NT2/D1 (cell line): ENCODE results near the gene ARHGEF40.

Experiments
- DNase-seq: peaks from one replicate; pipeline ENCODE4 v3.0.0-alpha.2; 2011; ENCODE audit warnings: low read depth, low spot score
- H3K27me3 ChIP-seq: 2 replicates; pipeline ENCODE4 v1.6.0; 2011; ENCODE audit warnings: mild to moderate bottlenecking; ENCODE audit not compliant: insufficient read length, insufficient read depth
- H3K36me3 ChIP-seq: 2 replicates; pipeline ENCODE4 v1.6.1; 2011; ENCODE audit warnings: mild to moderate bottlenecking, low read length, mixed read lengths; ENCODE audit not compliant: insufficient read depth, insufficient read length
- H3K4me1 ChIP-seq: 2 replicates; pipeline ENCODE4 v1.5.1; 2011; ENCODE audit not compliant: insufficient read depth, insufficient read length
- H3K4me3 ChIP-seq: 2 replicates; pipeline ENCODE4 v1.5.1; 2011; ENCODE audit warnings: low read depth; ENCODE audit not compliant: insufficient read length
- H3K9ac ChIP-seq: 2 replicates; pipeline ENCODE4 v1.6.0; 2011; ENCODE audit warnings: low read depth; ENCODE audit not compliant: insufficient read length
- H3K9me3 ChIP-seq: 2 replicates; pipeline ENCODE4 v1.5.1; 2011; ENCODE audit warnings: mild to moderate bottlenecking, low read length; ENCODE audit not compliant: insufficient read depth
- SUZ12 ChIP-seq: IDR thresholded peaks from 2 replicates; pipeline ENCODE4 v1.6.1; 2011; ENCODE audit not compliant: insufficient read length, insufficient read depth; ENCODE audit errors: extremely low read depth
- YY1 ChIP-seq: IDR thresholded peaks from 2 replicates; pipeline ENCODE4 v1.6.1; 2011; ENCODE audit not compliant: insufficient read length, insufficient read depth
- ZNF274 ChIP-seq: IDR thresholded peaks from 2 replicates; pipeline ENCODE4 v1.6.1; 2011; ENCODE audit warnings: mild to moderate bottlenecking, low read depth, low read length

ARHGEF40 gene

DNA sequence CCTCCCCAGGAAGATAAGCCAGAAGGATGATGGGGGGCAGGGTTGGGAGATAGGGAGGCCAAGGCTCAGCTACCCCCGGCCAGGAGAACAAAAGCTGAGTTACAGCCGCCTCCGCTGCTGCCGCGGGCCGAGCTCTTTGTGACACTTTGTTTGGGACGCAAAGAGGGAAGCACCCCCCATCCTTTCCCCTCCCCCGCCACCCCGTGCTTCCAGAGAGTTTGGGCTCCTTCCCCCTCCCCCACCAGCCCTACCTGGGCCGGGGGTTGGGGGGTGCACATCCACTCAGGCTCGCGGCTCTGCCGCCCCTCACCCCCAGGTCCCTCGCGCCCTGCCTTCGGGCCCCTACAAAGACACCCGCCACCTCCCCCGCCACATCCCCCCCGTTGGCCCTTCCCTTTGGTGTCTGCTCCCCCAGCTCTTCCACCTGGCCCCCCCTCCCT is 27.6 kb downstream of the ARHGEF40 start:
- Histone ChIP-seq H3K9ac (peak overlapping the region; percentile 67), H3K4me1 (peaks cover 18% of the 10 kb centered on the region), H3K4me3 (peak overlapping the region; percentile 27), H3K36me3 (peaks cover 10% of the 10 kb centered on the region), H3K9me3 (no peaks in the 10 kb centered on the region), H3K27me3 (no peaks in the 10 kb centered on the region)
- DNase-seq = no peak
- TF ChIP-seq YY1 (no peak), SUZ12 (no peak), ZNF274 (no peak)

DNA sequence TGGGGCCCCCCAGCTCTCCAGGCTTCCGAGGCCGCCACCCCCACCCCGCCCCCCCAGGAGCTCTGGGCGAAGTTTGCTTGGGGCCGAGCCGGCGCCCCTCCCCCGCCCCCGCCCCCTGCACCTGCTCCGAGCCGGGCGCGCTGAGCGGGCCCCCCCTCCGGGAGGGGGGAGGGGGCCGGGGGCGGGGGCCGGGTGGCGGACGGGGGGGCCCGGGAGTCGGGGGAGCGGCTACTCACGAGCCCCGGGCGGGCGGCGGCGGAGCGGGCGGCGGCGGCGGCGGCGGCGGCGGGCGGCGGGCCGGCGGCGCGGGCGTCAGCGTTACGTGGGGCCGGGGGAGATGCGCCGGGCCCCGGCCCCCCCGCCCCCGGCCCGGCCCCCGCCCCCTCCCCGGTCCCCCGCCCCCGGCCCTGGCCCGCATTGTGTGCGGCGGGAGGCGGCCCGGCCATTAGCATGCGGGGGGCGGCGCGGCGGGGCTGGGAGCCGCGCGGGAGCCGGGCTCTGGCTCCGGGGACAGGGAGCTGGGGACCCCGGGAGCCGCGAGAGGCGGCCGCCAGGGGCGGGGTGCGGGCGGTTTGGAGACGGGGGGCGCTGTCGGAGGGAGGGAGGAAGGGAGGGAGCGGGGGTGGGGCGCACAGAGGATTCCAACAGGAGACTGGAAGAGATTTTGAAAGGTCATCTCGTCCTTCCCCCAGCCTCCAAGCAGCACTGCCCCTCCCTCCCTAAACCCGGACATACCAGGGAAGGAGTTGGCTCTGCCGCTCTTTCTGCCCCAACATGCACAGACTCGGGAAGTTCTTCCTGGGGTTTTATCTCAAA is 28.2 kb downstream of the ARHGEF40 start, which contains the start of gene ZNF219:
Gene ZNF219, minus strand, starts transcription at position 580 of the 816 bp plus-strand sequence. CDS start 5,064 bp downstream, outside the sequence.
- DNase-seq = no peak
- H3K27me3 ChIP-seq = no peaks in the 10 kb centered on the region
- H3K9me3 ChIP-seq = no peaks in the 10 kb centered on the region
- no peak for TF ChIP-seq YY1
- no peak for TF ChIP-seq ZNF274
- TF ChIP-seq SUZ12 = no peak
- peak within 1 kb of the TSS; percentile 46 for H3K4me3 ChIP-seq
- H3K36me3 ChIP-seq = peaks cover 4% of the 10 kb centered on the region
- H3K9ac ChIP-seq = peak within 1 kb of the TSS; percentile 67
- H3K4me1 ChIP-seq = peaks cover 12% of the 10 kb centered on the region

DNA sequence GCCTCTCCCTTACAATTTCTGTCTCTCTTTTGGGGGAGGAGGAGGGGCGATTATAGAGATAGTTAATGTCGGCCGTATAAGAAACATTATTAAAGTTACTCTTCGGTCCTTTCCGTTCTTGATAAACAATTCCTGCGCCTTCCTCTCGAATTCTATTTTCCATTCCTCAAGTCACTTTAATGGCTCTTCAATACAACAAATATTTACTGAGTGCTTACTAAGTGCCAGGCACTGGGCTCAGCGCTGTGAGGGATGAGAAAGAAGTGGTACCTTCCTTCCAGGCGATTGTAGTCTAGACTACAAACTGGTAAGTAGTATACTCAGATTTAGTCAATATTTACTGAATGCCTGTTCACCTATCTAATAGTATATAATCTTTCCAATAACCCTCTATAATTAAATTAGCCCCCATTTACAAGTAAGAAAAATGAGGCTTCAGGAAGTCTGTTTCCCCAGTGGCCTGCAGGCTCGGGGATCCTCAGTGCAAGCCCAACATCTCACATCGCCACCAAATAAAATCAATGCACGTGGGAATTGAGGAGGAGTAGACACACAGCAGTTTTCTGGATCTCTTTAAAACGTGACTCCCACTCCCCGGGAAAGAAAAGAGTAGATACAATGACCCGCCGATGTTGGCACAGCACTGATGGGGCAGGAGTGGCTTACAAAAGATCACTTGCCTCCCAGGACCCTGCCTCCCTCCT is 28.9 kb downstream of the ARHGEF40 start:
- Histone ChIP-seq H3K27me3 (no peaks in the 10 kb centered on the region), H3K9me3 (no peaks in the 10 kb centered on the region), H3K9ac (peak overlapping the region; percentile 54), H3K4me1 (peaks cover 10% of the 10 kb centered on the region), H3K36me3 (peaks cover 2% of the 10 kb centered on the region), H3K4me3 (peak overlapping the region; percentile 46)
- no peak for DNase-seq
- no peak for TF ChIP-seq YY1
- no peak for TF ChIP-seq ZNF274
- TF ChIP-seq SUZ12 = no peak

DNA sequence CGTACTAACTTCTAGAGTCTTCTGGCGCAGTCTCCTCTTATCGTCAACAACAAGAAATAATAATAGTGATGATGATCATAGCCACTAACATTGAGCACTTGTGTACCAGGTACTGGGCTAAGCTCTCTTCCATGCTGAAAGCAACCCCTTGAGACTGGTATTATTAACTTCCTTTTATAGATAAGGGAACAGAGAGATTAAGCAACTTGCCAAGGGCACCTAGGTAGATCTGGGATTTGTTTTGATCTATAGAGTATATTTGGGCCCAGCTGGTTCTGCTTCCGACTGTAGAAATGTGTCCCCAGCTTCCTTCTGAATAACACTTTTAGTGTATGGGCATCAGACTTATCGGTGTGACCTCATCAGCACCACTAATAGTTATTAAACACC is 29.5 kb downstream of the ARHGEF40 start:
- Histone ChIP-seq H3K27me3 (no peaks in the 10 kb centered on the region), H3K36me3 (peaks cover 2% of the 10 kb centered on the region), H3K9ac (peak overlapping the region; percentile 54), H3K4me3 (no peak overlapping the region), H3K9me3 (no peaks in the 10 kb centered on the region), H3K4me1 (peaks cover 10% of the 10 kb centered on the region)
- no peak for DNase-seq
- TF ChIP-seq SUZ12 (no peak), ZNF274 (no peak), YY1 (no peak)

DNA sequence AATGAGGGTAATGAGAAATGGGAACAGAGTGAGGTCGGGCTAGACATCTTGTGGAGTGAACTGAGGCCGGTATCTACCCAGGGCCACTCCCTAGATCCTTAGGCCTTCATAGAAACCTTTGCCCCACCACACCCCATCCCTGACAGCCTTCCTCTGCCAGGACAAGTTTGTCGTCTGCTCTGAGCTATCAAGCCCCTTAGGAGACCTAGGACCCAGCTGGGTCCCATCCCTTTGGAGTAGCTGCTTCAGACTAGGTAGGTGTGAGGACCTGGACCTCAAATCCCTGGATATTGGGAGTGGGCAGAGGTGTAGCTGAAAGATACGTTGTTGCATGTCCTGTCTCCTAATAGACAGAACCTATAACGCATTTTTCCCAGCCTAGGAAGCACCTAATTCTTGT is 30.8 kb downstream of the ARHGEF40 start, which contains the start of gene TMEM253:
Gene TMEM253, plus strand, starts transcription at position 136 of the 400 bp plus-strand sequence. CDS start 278 bp downstream, outside the sequence.
- Histone ChIP-seq H3K36me3 (peaks cover 2% of the 10 kb centered on the region), H3K9me3 (no peaks in the 10 kb centered on the region), H3K4me1 (peaks cover 10% of the 10 kb centered on the region), H3K27me3 (no peaks in the 10 kb centered on the region), H3K9ac (no peak within 1 kb of the TSS), H3K4me3 (no peak within 1 kb of the TSS)
- TF ChIP-seq ZNF274 (no peak), YY1 (no peak), SUZ12 (no peak)
- no peak for DNase-seq

DNA sequence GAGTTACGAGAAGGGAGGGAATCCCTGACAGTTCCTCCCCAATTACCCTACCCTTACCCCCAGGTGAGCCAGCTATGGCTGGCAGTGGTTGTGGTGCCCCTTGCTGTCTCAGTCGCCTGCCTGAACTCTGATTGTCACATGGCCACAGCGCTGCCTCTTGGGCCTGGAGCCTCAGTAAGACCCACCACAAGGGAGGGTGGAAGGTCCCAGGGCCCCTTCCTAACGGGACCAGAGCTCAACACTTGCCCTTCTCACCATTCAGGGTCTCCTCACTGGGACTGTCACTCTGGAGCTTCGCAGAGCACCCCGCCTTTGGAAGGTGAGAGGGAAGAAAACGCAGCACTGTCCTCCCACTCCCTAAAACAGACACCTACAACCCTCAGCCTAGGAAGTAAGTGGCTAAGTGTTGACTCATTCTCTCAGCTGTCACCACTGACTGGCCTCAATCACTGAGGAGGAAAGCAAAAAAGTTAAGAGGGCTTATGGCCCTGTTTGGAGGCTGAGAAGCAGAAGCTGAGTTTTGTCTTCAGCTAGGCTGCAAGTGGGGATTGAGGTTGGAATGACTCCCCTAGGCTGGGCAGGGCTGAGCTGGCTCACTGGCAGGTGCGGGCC is 31.8 kb downstream of the ARHGEF40 start:
- Histone ChIP-seq H3K4me1 (peaks cover 10% of the 10 kb centered on the region), H3K36me3 (peaks cover 2% of the 10 kb centered on the region), H3K9ac (no peak overlapping the region), H3K4me3 (no peak overlapping the region), H3K27me3 (no peaks in the 10 kb centered on the region), H3K9me3 (no peaks in the 10 kb centered on the region)
- TF ChIP-seq ZNF274 (no peak), YY1 (no peak), SUZ12 (no peak)
- DNase-seq = no peak

DNA sequence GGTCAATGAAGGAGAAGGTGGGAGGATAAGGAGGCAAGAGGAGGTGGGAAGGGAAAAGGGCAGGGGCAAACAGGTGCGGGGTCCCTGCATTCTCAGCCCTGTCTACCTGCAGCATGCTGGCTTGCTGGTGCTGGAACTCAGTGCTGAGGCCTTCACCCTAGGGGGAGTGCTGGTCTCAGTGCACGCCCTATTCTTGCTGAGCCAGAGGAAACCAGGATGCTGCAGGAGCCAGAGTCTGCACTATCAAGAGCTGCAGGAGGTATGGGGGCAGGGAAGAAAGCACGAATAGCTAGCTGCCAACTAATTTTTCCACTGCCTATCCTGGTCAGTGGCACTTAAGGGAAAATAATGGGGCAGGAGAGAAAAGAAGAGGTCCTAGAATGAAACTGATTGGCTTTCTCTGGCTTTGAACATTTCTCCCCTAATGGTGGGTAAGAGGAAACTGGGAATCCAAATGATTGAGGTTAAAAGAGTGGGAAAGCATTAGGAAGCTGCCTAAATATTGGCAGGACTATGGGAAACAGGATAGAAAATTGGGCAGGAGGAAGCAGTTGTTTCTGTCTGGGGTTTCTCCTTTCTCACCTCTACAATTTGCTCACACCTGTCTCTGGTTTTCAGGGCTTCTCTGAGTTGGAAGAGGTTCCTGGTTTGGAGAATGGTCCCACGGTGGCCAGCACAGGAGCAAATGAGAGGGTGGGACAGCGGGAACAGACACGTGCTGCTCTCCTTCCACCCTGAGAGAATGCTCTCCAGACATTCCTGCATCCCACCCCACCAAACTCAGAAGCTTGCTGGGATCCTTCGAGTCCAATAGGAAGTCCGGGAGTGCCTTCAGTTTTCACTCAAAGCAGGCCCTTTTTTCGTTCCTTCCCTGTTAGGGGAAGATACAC is 32.7 kb downstream of the ARHGEF40 start:
- H3K4me1 ChIP-seq = peaks cover 13% of the 10 kb centered on the region
- DNase-seq = no peak

More for the DNA sequence above, 32.7 kb downstream of the ARHGEF40 start:
- Histone ChIP-seq H3K4me3 (peak overlapping the region; percentile 83), H3K9me3 (no peaks in the 10 kb centered on the region), H3K9ac (peak overlapping the region; percentile 96), H3K36me3 (peaks cover 2% of the 10 kb centered on the region), H3K27me3 (no peaks in the 10 kb centered on the region)
- no peak for TF ChIP-seq SUZ12
- TF ChIP-seq YY1 = no peak
- no peak for TF ChIP-seq ZNF274
